ENCODE data around the gene SPECC1L. TPM values are rescaled to one million over a fixed set of nuclear protein-coding genes. Genes with fewer than 3 reads are reported as not detected.

SPECC1L gene
- total RNA-seq, 1 experiment from 2014 or later, result 40.8 TPM

GRCh38 chr22:24357547-24357946 lies 86.9 kb downstream of the SPECC1L start:
- CTCF ChIA-PET, result interaction anchor here (0.9 kb wide), 1 partner anchor 165 kb away, joined by 3 read pairs; no protein-coding TSS in a partner anchor
- intact Hi-C loops (cut with micrococcal nuclease), result no loop called here
- Histone ChIP-seq H3K27ac (ENCODE audit: low read depth, low read length) (no peak overlapping the region), H3K79me2 (ENCODE audit: insufficient read depth, low read length) (peaks cover 11% of the 10 kb centered on the region; the same call in 1 of the 2 replicates), H3K4me2 (ENCODE audit: low read length) (no peak overlapping the region), H3K9ac (ENCODE audit: low read length) (no peak overlapping the region), H3K27me3 (ENCODE audit: insufficient read depth, low read length) (no peaks in the 10 kb centered on the region), H3K9me3 (ENCODE audit: control insufficient read depth in 1 of 2, insufficient read depth in 1 of 2, low read depth in 1 of 2, low read length in 2 of 2) (peaks cover 8 to 12% of the 10 kb centered on the region in 2 experiments; a peak in 2 of 4 replicates), H2AFZ (ENCODE audit: low read depth, low read length, poor library complexity, severe bottlenecking) (no peak overlapping the region), H3K4me3 (replicated peaks in 1 of 2; ENCODE audit: low read depth in 1 of 2, low read length in 2 of 2) (no peak overlapping the region), H3K4me1 (ENCODE audit: control insufficient read depth in 1 of 2, insufficient read depth in 2 of 2, low read length in 2 of 2) (no peaks in the 10 kb centered on the region), H3K36me3 (ENCODE audit: control insufficient read depth in 1 of 2, insufficient read depth in 2 of 2, low read length in 2 of 2) (peaks cover 23 to 31% of the 10 kb centered on the region in 2 experiments), H4K20me1 (ENCODE audit: insufficient read depth) (no peaks in the 10 kb centered on the region), H3K9me2 (ENCODE audit: insufficient read depth) (no peaks in the 10 kb centered on the region)
- no TSS peak for BruUV-seq (replicated peaks)
- POLR2A ChIA-PET, result no interaction called here
- no peak for ATAC-seq
- DNase-seq (ENCODE audit: low read depth, low spot score), result no peak
- RAD21 ChIA-PET (ENCODE audit: low non-redundant PET in 1 of 2, low total read pairs in 2 of 2, uncharacterized antibody in 2 of 2, unreplicated experiment in 2 of 2), result no interaction called here
- TF ChIP-seq CBX3 (IDR thresholded peaks at IDR 0.05; ENCODE audit: low read depth), result no peak
- no peak for TF ChIP-seq SRF (IDR thresholded peaks at IDR 0.05; ENCODE audit: low read depth)
- no peak for TF ChIP-seq FOSL1 (IDR thresholded peaks at IDR 0.05; ENCODE audit: low read depth)
- no peak for TF ChIP-seq ELF1 (IDR thresholded peaks at IDR 0.05; ENCODE audit: borderline replicate concordance, low read depth)

DNA sequence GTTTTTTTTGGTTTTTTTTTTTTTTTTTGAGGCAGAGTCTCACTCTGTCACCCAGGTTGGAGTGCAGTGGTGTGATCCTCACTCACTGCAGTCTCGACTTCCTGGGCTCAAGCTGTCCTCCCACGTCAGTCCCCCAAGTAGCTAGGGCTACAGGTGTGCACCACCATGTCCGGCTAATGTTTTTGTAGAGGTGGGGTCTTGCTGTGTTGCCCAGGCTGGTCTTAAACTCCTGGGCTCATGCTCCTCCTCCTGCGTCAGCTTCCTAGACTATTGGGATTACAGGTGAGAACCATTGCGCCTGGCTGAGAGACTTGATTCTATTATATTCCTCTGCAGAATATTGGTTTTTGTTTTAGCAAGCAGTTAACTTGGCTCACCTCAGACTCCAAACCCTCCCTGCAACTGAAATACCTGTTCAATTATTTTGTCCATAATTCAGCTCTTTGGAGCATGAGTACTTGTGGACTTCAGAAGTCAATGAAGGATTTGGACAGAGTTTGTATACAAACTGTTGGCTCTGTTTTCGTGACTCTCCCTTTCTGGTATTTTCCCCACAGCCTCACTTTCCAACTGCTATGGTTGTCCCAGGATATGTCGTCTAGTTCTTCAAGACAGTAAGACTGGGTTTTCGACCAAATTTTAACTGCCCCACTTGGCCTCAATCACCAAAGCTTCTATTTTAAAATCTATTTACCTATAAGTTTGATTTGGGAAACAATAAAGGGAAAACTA lies 87.6 kb downstream of the SPECC1L start:
- Histone ChIP-seq H3K36me3 (ENCODE audit: control insufficient read depth in 1 of 2, insufficient read depth in 2 of 2, low read length in 2 of 2) (peaks cover 23 to 30% of the 10 kb centered on the region in 2 experiments), H3K27me3 (ENCODE audit: insufficient read depth, low read length) (no peaks in the 10 kb centered on the region), H3K9me3 (ENCODE audit: control insufficient read depth in 1 of 2, insufficient read depth in 1 of 2, low read depth in 1 of 2, low read length in 2 of 2) (peaks cover 8 to 10% of the 10 kb centered on the region in 2 experiments; a peak in 2 of 4 replicates), H4K20me1 (ENCODE audit: insufficient read depth) (no peaks in the 10 kb centered on the region), H2AFZ (ENCODE audit: low read depth, low read length, poor library complexity, severe bottlenecking) (no peak overlapping the region), H3K4me3 (replicated peaks in 1 of 2; ENCODE audit: low read depth in 1 of 2, low read length in 2 of 2) (no peak overlapping the region), H3K27ac (ENCODE audit: low read depth, low read length) (no peak overlapping the region), H3K4me2 (ENCODE audit: low read length) (no peak overlapping the region), H3K79me2 (ENCODE audit: insufficient read depth, low read length) (peaks cover 11% of the 10 kb centered on the region; the same call in 1 of the 2 replicates), H3K4me1 (ENCODE audit: control insufficient read depth in 1 of 2, insufficient read depth in 2 of 2, low read length in 2 of 2) (no peaks in the 10 kb centered on the region), H3K9me2 (ENCODE audit: insufficient read depth) (no peaks in the 10 kb centered on the region), H3K9ac (ENCODE audit: low read length) (no peak overlapping the region)
- DNase-seq (ENCODE audit: low read depth, low spot score) (no peak), ATAC-seq (no peak)
- intact Hi-C loops (cut with micrococcal nuclease), result no loop called here
- POLR2A ChIA-PET, result no interaction called here
- CTCF ChIA-PET, result interaction anchor here (0.9 kb wide), 1 partner anchor 164 kb away, joined by 3 read pairs; no protein-coding TSS in a partner anchor
- RAD21 ChIA-PET (ENCODE audit: low non-redundant PET in 1 of 2, low total read pairs in 2 of 2, uncharacterized antibody in 2 of 2, unreplicated experiment in 2 of 2), result no interaction called here
- no TSS peak for BruUV-seq (replicated peaks)
- no peak for TF ChIP-seq EZH2 (IDR thresholded peaks at IDR 0.05)
- no peak for TF ChIP-seq POLR2AphosphoS5 (IDR thresholded peaks at IDR 0.05; ENCODE audit: low read depth, low read length)
- no peak for TF ChIP-seq SIN3A (IDR thresholded peaks at IDR 0.05; ENCODE audit: low read depth)
- no peak for TF ChIP-seq CEBPB (IDR thresholded peaks at IDR 0.05; ENCODE audit: low read depth)
- no peak for TF ChIP-seq JUND (IDR thresholded peaks at IDR 0.05)
- no peak for TF ChIP-seq SP1 (IDR thresholded peaks at IDR 0.05; ENCODE audit: low read depth)
- no peak for TF ChIP-seq REST (IDR thresholded peaks at IDR 0.05; ENCODE audit: low read depth)
- TF ChIP-seq EZH2phosphoT487 (IDR thresholded peaks at IDR 0.05; ENCODE audit: borderline replicate concordance), result no peak
- no peak for TF ChIP-seq CBX3 (IDR thresholded peaks at IDR 0.05; ENCODE audit: low read depth)
- no peak for TF ChIP-seq EGR1 (IDR thresholded peaks at IDR 0.05; ENCODE audit: low read depth)
- no peak for TF ChIP-seq ELF1 (IDR thresholded peaks at IDR 0.05; ENCODE audit: borderline replicate concordance, low read depth)
- no peak for TF ChIP-seq YY1 (IDR thresholded peaks at IDR 0.05; ENCODE audit: extremely low read depth, insufficient replicate concordance, low read depth, low read length)
- TF ChIP-seq SRF (IDR thresholded peaks at IDR 0.05; ENCODE audit: low read depth), result no peak
- no peak for TF ChIP-seq TCF7L2 (IDR thresholded peaks at IDR 0.05; ENCODE audit: borderline replicate concordance, extremely low read depth, insufficient read depth, insufficient read length)
- no peak for TF ChIP-seq MAX (IDR thresholded peaks at IDR 0.05)
